HepG2 (cell line): ENCODE measurements around the gene C20orf144. TPM values are rescaled to one million over a fixed set of nuclear protein-coding genes. Genes with fewer than 3 reads are reported as not detected.

Experiments
- ADNP ChIP-seq: sonication (generic); formaldehyde crosslinking; IDR thresholded peaks from 2 replicates; pipeline ENCODE4 v1.4.0; 2020; ENCODE audit warnings: missing genetic modification reagents
- ATF7 ChIP-seq, 2 experiments: fragments of 450-650 bp in 1 of 2; sonication (generic) in 1 of 2; formaldehyde crosslinking in 1 of 2; IDR thresholded peaks; 2 replicates each; pipeline versions ENCODE4 v1.4.0 to v1.6.1; 2016 to 2020; ENCODE audit warnings: antibody characterized with exemption in 1 of 2, mild to moderate bottlenecking in 1 of 2, missing genetic modification reagents in 1 of 2
- ELF3 ChIP-seq: IDR thresholded peaks from 2 replicates; pipeline ENCODE4 v1.6.1; 2016; ENCODE audit warnings: missing genetic modification reagents, missing compliant biosample characterization
- KMT2B ChIP-seq: IDR thresholded peaks from 2 replicates; pipeline ENCODE4 v1.6.1; 2016; ENCODE audit warnings: missing genetic modification reagents, missing compliant biosample characterization
- PHF5A ChIP-seq: IDR thresholded peaks from one replicate; pipeline ENCODE4 v1.6.1; 2018; ENCODE audit warnings: low read depth, missing genetic modification reagents; ENCODE audit not compliant: unreplicated experiment
- SAP130 ChIP-seq: IDR thresholded peaks from 2 replicates; pipeline ENCODE4 v1.6.1; 2016; ENCODE audit warnings: low read depth
- SNAI1 ChIP-seq: sonication (generic); formaldehyde crosslinking; IDR thresholded peaks from 2 replicates; pipeline ENCODE4 v1.5.0; 2020; ENCODE audit warnings: mild to moderate bottlenecking, missing genetic modification reagents, borderline replicate concordance
- SNAPC2 ChIP-seq: sonication (generic); formaldehyde crosslinking; IDR thresholded peaks from 2 replicates; pipeline ENCODE4 v1.8.1; 2022; ENCODE audit warnings: mild to moderate bottlenecking, missing genetic modification reagents
- ZBTB1 ChIP-seq: sonication (generic); formaldehyde crosslinking; IDR thresholded peaks from 2 replicates; pipeline ENCODE4 v1.4.0; 2020; ENCODE audit warnings: missing genetic modification reagents, borderline replicate concordance
- ZFP62 ChIP-seq: sonication (generic); formaldehyde crosslinking; IDR thresholded peaks from 2 replicates; pipeline ENCODE4 v1.4.0; 2020; ENCODE audit warnings: missing genetic modification reagents
- ZNF121 ChIP-seq: sonication (generic); formaldehyde crosslinking; IDR thresholded peaks from 2 replicates; pipeline ENCODE4 v1.5.0; 2020; ENCODE audit warnings: mild to moderate bottlenecking, missing genetic modification reagents
- ZNF407 ChIP-seq: sonication (generic); formaldehyde crosslinking; IDR thresholded peaks from one replicate; pipeline ENCODE4 v1.5.1; 2020; ENCODE audit warnings: mild to moderate bottlenecking, missing genetic modification reagents; ENCODE audit errors: not compliant biosample characterization
- ZNF496 ChIP-seq: sonication (generic); formaldehyde crosslinking; IDR thresholded peaks from 2 replicates; pipeline ENCODE4 v1.8.1; 2023; ENCODE audit warnings: mild to moderate bottlenecking, moderate library complexity, missing genetic modification reagents; ENCODE audit not compliant: insufficient replicate concordance
- ZNF549 ChIP-seq: sonication (generic); formaldehyde crosslinking; IDR thresholded peaks from 2 replicates; pipeline ENCODE4 v1.5.0; 2020; ENCODE audit warnings: missing genetic modification reagents
- ZNF572 ChIP-seq: sonication (generic); formaldehyde crosslinking; IDR thresholded peaks from 2 replicates; pipeline ENCODE4 v1.5.1; 2020; ENCODE audit warnings: mild to moderate bottlenecking, missing genetic modification reagents
- ZNF687 ChIP-seq: sonication (generic); formaldehyde crosslinking; IDR thresholded peaks from 2 replicates; pipeline ENCODE4 v1.5.1; 2020; ENCODE audit warnings: mild to moderate bottlenecking, missing genetic modification reagents, moderate library complexity
- ZNF749 ChIP-seq: sonication (generic); formaldehyde crosslinking; IDR thresholded peaks from 2 replicates; pipeline ENCODE4 v1.8.0; 2022; ENCODE audit warnings: mild to moderate bottlenecking, missing genetic modification reagents, moderate library complexity, borderline replicate concordance
- ZNF850 ChIP-seq: sonication (generic); formaldehyde crosslinking; conservative IDR thresholded peaks from 2 replicates; pipeline ENCODE4 v1.9.0; 2021; ENCODE audit warnings: mild to moderate bottlenecking, missing genetic modification reagents
- polyA plus RNA-seq, 8 experiments: library from polyadenylated mRNA; depleted of rRNA in 3 of 8; stranded (reverse) in 7 of 8; unstranded in 1 of 8; fragments of >200 nt; fragmentation: Illumina TruSeq in 4 of 8; extraction: Trizol in 4 of 8; gene quantifications; 2 replicates each; pipeline versions ENCODE4 v1.2.1 to v1.2.3, GENCODE V29; 2011 to 2016; ENCODE audit warnings: low read depth in 4 of 8, missing spikeins in 1 of 8, mixed read lengths in 1 of 8; ENCODE audit not compliant: insufficient read depth in 1 of 8
- total RNA-seq, 5 experiments: library from RNA; depleted of rRNA; stranded (reverse); fragments of >200 nt; fragmentation: Illumina TruSeq; extraction: Trizol; gene quantifications; 2 replicates each; pipeline ENCODE4 v1.2.3, GENCODE V29; 2016; ENCODE audit warnings: low read depth in 1 of 5
- TF ChIP-seq, protein P1 (sequence below): sonication (generic); formaldehyde crosslinking; IDR thresholded peaks from 2 replicates; pipeline ENCODE4 v1.8.1; 2023; ENCODE audit warnings: mild to moderate bottlenecking, missing genetic modification reagents, borderline replicate concordance

The C20orf144 gene
- total and polyA plus RNA-seq, 2 of the 13 experiments (the other 11 are each of a cell fraction or from before 2014, with no cell fraction given), result 0.09 to 0.16 TPM

GRCh38 chr20:33688938-33689424, 26.9 kb downstream of the C20orf144 start (continued):
- TF ChIP-seq SNAI1 (CRISPR knock-in tag), result no peak
- TF ChIP-seq SNAPC2 (CRISPR knock-in tag), result peak; percentile 56; the same call in 1 of the 2 replicates
- TF ChIP-seq KMT2B (CRISPR knock-in tag), result no peak
- TF ChIP-seq ZNF407 (CRISPR knock-in tag), result no peak
- no peak for TF ChIP-seq ZNF749 (CRISPR knock-in tag)
- TF ChIP-seq ZNF572, result no peak
- no peak for TF ChIP-seq PHF5A (CRISPR knock-in tag)
- TF ChIP-seq ZNF687 (CRISPR knock-in tag), result no peak
- TF ChIP-seq ZNF850 (CRISPR knock-in tag), result no peak
- 0 out of 2 replicates have a peak, but pooled peaks have one; percentile 47 for TF ChIP-seq ADNP
- TF ChIP-seq, protein P1, sequence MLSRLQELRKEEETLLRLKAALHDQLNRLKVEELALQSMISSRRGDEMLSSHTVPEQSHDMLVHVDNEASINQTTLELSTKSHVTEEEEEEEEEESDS (CRISPR knock-in tag), result 0 out of 2 replicates have a peak, but pooled peaks have one; percentile 57
- TF ChIP-seq ZFP62 (CRISPR knock-in tag), result no peak
- TF ChIP-seq ELF3, result no peak
- no peak for TF ChIP-seq ZNF549 (CRISPR knock-in tag)
- peak; percentile 58 for TF ChIP-seq SAP130
- no peak for TF ChIP-seq ATF7 (IDR thresholded peaks at IDR 0.05)
- no peak for TF ChIP-seq ATF7 (CRISPR knock-in tag; IDR thresholded peaks at IDR 0.05)
- TF ChIP-seq ZNF496 (CRISPR knock-in tag), result no peak
- TF ChIP-seq ZNF121 (CRISPR knock-in tag), result no peak
- no peak for TF ChIP-seq ZBTB1
